Dedifferentiated amniotic fluid mesenchymal stem cell (primary cell): ENCODE data around the gene APOE.
"Not testable (repeated sequence)": the region's sequence is repeated elsewhere in the genome, so short reads cannot be mapped to it uniquely, and the experiment has no call there.

Experiments
- DNase-seq: peaks from one replicate; pipeline ENCODE4 v3.0.0-alpha.2; 2016; ENCODE audit errors: extremely low spot score

APOE gene

GRCh38 chr19:44905437-44906160 is at the start of gene APOE:
Gene APOE (plus strand): TSS chr19:44905796. CDS start chr19:44906625, 829 bp downstream.
- no peak for DNase-seq

GRCh38 chr19:44856421-44857083 is 49.0 kb upstream of the APOE start:
- DNase-seq: no peak

GRCh38 chr19:44857837-44858236 is 47.8 kb upstream of the APOE start:
- DNase-seq: no peak

GRCh38 chr19:44861576-44861975 is 44.0 kb upstream of the APOE start:
- DNase-seq: not testable (repeated sequence)

GRCh38 chr19:44863990-44864389 is 41.6 kb upstream of the APOE start:
- no peak for DNase-seq

- no peak for DNase-seq
Measured at GRCh38 chr19:44865196-44865767, 40.3 kb upstream of the APOE start.

- DNase-seq: no peak
Measured at GRCh38 chr19:44866664-44867063, 38.9 kb upstream of the APOE start.

GRCh38 chr19:44867578-44867977 is 38.0 kb upstream of the APOE start:
- DNase-seq: no peak

GRCh38 chr19:44869733-44870470 is 35.7 kb upstream of the APOE start:
- no peak for DNase-seq

GRCh38 chr19:44871809-44872208 is 33.8 kb upstream of the APOE start:
- no peak for DNase-seq

- no peak for DNase-seq
Measured at GRCh38 chr19:44872661-44873060, 32.9 kb upstream of the APOE start.

- no peak for DNase-seq
Measured at GRCh38 chr19:44874317-44874716, 31.3 kb upstream of the APOE start.

- no peak for DNase-seq
Measured at GRCh38 chr19:44875666-44876451, 29.7 kb upstream of the APOE start.

- no peak for DNase-seq
Measured at GRCh38 chr19:44876930-44877535, 28.6 kb upstream of the APOE start.

- no peak for DNase-seq
Measured at GRCh38 chr19:44878120-44878865, 27.3 kb upstream of the APOE start.

GRCh38 chr19:44879309-44880065 is 26.1 kb upstream of the APOE start:
- DNase-seq: no peak

GRCh38 chr19:44882063-44882462 is 23.5 kb upstream of the APOE start:
- DNase-seq: no peak

GRCh38 chr19:44882619-44883397 is 22.8 kb upstream of the APOE start:
- DNase-seq: not testable (repeated sequence)

- DNase-seq: no peak
Measured at GRCh38 chr19:44883922-44884321, 21.7 kb upstream of the APOE start.
